Measurements from ENCODE around the gene WASF2. TPM values are rescaled to one million over a fixed set of nuclear protein-coding genes. Genes with fewer than 3 reads are reported as not detected.

Gene WASF2
- total RNA-seq, 1 donor from 2014 or later: 58.9 TPM

GRCh38 chr1:27358928-27359313 is 131.0 kb downstream of the WASF2 start:
- H3K4me1 ChIP-seq: peaks cover 21% of the 10 kb centered on the region
- TF ChIP-seq, protein P1, sequence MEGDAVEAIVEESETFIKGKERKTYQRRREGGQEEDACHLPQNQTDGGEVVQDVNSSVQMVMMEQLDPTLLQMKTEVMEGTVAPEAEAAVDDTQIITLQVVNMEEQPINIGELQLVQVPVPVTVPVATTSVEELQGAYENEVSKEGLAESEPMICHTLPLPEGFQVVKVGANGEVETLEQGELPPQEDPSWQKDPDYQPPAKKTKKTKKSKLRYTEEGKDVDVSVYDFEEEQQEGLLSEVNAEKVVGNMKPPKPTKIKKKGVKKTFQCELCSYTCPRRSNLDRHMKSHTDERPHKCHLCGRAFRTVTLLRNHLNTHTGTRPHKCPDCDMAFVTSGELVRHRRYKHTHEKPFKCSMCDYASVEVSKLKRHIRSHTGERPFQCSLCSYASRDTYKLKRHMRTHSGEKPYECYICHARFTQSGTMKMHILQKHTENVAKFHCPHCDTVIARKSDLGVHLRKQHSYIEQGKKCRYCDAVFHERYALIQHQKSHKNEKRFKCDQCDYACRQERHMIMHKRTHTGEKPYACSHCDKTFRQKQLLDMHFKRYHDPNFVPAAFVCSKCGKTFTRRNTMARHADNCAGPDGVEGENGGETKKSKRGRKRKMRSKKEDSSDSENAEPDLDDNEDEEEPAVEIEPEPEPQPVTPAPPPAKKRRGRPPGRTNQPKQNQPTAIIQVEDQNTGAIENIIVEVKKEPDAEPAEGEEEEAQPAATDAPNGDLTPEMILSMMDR (IDR thresholded peaks at IDR 0.05): no peak
- TF ChIP-seq POLR2AphosphoS5 (IDR thresholded peaks at IDR 0.05; ENCODE audit: insufficient read depth in 1 of 2, low read depth in 1 of 2) (no peak), POLR2A (IDR thresholded peaks at IDR 0.05) (no peak)
- no peaks in the 10 kb centered on the region for H3K27me3 ChIP-seq
- no peak overlapping the region for H3K4me3 ChIP-seq
- no peaks in the 10 kb centered on the region for H3K9me3 ChIP-seq
- intact Hi-C loops (cut with DNase I): no loop called here
- no peak overlapping the region for H3K27ac ChIP-seq
- no peak for DNase-seq (ENCODE audit: extremely low spot score in 2 of 2)
- peaks cover 0 to 92% of the 10 kb centered on the region in 2 donors for H3K36me3 ChIP-seq

DNA sequence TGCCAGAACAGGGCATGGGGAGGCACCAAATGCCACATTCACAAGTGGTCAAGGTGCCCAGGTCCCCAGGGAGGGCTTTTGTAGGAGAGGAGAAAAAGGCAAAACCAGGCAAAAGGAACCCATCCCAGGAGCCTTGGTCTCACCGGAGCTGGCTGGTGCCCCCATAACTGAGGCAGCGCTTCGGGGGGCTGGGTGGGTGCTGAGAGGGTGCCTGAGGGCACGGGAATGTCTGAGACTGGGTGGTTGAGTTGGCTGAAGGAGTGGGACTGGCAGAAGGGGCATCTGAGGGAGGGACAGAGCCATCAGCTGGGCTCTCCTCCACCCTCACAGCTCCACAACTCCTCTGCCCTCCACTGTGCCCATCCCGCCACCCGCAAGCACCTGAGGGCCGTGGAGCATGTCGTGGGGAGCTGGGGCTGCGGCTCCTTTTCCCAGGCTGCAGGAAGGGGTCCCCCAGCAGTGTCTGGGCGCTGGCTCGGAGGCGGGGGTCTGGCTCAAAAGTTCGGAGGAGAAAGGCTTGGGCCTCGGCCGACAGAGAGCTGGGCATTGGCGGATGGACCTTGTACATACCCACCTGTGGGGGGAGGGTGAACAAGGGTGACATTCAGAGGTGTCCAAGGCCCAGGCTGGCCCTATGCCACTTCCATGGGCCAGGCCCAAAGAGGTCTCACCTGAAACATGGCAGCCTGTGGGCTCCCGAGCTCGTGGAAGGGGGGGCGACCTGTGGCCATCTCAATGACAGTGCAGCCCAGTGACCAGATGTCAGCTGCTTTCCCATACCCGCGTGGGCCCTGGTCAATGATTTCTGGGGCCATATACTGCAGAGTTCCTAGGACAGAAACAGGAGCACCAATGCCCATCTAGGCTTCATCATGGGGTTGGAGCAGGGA is 131.7 kb downstream of the WASF2 start:
- Histone ChIP-seq H3K27me3 (no peaks in the 10 kb centered on the region), H3K36me3 (peaks cover 0 to 92% of the 10 kb centered on the region in 2 donors), H3K9me3 (no peaks in the 10 kb centered on the region), H3K27ac (no peak overlapping the region), H3K4me3 (no peak overlapping the region), H3K4me1 (peaks cover 14% of the 10 kb centered on the region)
- TF ChIP-seq, protein P1 (IDR thresholded peaks at IDR 0.05): no peak
- TF ChIP-seq POLR2A (IDR thresholded peaks at IDR 0.05): no peak
- intact Hi-C loops (cut with DNase I): no loop called here
- DNase-seq (ENCODE audit: extremely low spot score in 2 of 2): no peak

DNA sequence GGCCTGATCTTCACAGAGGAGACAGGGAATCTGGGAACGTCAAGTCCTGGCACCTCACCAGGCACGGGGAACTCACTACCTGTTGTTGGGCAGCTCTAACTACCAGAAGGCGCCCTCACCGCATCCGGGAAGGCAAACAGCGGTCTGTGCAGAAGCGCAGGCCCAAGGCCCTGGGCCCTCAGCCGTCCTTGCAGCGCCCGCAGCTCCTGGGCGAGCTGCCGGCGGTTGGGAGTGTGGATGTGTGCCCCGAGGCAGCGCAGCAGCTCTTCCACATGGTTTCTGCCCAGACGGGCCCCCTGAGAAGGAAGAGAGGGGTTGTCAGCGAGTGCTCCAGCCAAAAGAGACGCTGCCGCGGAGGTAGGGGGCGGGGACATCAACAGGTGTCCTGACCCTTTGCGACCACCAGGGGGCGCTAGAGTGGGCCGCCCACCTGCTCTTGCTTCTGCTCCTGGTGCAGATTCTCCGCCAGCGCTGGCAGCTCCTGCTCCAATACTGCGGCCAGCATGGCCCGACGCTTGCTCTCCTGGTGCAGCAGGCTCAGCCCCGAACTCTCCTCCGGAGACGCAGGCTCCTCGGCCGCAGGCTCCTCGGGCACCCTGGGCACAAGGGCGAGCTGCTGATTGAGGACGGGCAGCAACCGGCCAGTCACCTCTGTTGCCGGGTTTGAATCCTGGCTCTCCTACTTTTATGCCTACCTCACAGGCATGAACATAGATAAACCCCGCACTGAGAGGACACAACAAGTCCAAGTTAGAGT is 132.5 kb downstream of the WASF2 start:
- H3K4me3 ChIP-seq: no peak overlapping the region
- no peaks in the 10 kb centered on the region for H3K27me3 ChIP-seq
- H3K9me3 ChIP-seq: no peaks in the 10 kb centered on the region
- H3K27ac ChIP-seq: peak overlapping the region; percentile 42
- peaks cover 12% of the 10 kb centered on the region for H3K4me1 ChIP-seq
- TF ChIP-seq POLR2A (IDR thresholded peaks at IDR 0.05) (no peak), POLR2AphosphoS5 (IDR thresholded peaks at IDR 0.05; ENCODE audit: insufficient read depth in 1 of 2, low read depth in 1 of 2) (peak in 1 of 2 donors; percentile 38)
- TF ChIP-seq, protein P1 (IDR thresholded peaks at IDR 0.05): peak; percentile 88 to 96 (median 93)
- intact Hi-C loops (cut with DNase I): loop anchor here (2.0 kb wide), 1 partner anchor 37 kb away; no protein-coding TSS in a partner anchor
- H3K36me3 ChIP-seq: peaks cover 0 to 87% of the 10 kb centered on the region in 2 donors
- DNase-seq (ENCODE audit: extremely low spot score in 2 of 2): no peak

- intact Hi-C loops (cut with DNase I): loop anchor here (2.0 kb wide), 1 partner anchor 38 kb away; no protein-coding TSS in a partner anchor
- Histone ChIP-seq H3K4me3 (no peak overlapping the region), H3K27me3 (no peaks in the 10 kb centered on the region), H3K27ac (peak overlapping the region; percentile 42), H3K36me3 (peaks cover 0 to 80% of the 10 kb centered on the region in 2 donors), H3K4me1 (peaks cover 12% of the 10 kb centered on the region), H3K9me3 (no peaks in the 10 kb centered on the region)
- TF ChIP-seq POLR2A (IDR thresholded peaks at IDR 0.05) (no peak), POLR2AphosphoS5 (IDR thresholded peaks at IDR 0.05; ENCODE audit: insufficient read depth in 1 of 2, low read depth in 1 of 2) (no peak)
- TF ChIP-seq, protein P1 (IDR thresholded peaks at IDR 0.05): no peak
- no peak for DNase-seq (ENCODE audit: extremely low spot score in 2 of 2)
Observed at GRCh38 chr1:27356619-27357280, 133.2 kb downstream of the WASF2 start.

Data from vagina (tissue), 2 donors.